C1 segment of cervical spinal cord (tissue), 14 donors: ENCODE data around the gene SCO1.
"Not testable (repeated sequence)": the region's sequence is repeated elsewhere in the genome, so short reads cannot be mapped to it uniquely, and the experiment has no call there.

Experiments
- DNase-seq, 14 donors: peaks; one replicate each; lab custom pipeline; 2025; lab: John Stamatoyannopoulos, UW

The SCO1 gene

DNA sequence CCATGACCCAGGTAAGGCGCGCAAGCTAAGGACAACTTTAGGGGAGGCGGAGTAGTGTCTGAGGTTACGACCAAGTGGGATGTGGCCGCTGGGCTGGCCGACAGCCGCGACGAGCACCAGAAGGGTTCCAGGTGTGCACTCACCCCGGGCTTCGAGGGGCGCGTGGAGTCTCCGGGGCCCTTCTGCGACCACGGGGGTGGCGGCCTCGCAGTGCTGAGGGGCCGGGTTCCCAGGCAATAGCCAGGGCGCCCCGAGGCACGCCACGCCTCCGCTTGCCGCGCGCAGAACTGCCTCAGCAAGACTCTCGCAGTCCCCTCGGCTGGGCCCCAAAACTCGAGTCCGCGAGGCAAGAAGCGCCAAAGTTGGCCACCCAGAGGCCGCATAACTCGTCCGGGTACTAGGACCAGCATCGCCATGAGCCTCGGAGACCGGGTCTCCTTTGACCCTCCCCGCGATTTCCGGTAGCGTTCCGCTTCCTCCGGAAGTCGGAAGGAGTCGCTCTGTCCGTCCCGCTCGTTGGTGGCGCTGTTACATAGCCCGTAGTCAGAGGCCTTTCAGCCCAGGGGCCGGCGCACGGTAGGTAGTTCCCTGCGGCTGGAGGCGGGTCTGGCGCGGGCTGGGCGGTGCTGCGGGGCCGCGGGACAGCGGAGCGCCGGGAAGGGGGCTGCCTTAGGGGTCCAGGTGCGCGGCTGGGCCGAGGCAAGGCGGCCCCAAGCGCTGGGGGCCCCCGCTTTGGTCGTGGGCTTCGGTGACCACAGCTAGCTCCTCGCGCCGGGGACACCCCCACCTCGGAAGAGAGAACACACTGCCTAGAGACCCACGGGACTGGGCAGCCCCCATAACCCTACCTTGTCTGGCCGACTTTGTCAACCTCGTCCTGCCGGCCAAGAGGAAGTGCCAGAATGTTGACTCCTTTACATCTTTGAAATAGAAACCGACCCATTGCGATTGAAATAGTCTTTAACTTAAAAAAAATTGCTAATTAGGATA is at the start of gene SCO1, which contains the start of gene ADPRM:
Gene SCO1 (minus strand): TSS at position 442 of the 990 bp plus-strand sequence. CDS start 26 bp downstream, at position 416.
Gene ADPRM (plus strand): TSS at position 503 of the 990 bp plus-strand sequence. CDS start 7,333 bp downstream, outside the sequence.
- peak; percentile 9 to 94 (median 88) for DNase-seq

DNA sequence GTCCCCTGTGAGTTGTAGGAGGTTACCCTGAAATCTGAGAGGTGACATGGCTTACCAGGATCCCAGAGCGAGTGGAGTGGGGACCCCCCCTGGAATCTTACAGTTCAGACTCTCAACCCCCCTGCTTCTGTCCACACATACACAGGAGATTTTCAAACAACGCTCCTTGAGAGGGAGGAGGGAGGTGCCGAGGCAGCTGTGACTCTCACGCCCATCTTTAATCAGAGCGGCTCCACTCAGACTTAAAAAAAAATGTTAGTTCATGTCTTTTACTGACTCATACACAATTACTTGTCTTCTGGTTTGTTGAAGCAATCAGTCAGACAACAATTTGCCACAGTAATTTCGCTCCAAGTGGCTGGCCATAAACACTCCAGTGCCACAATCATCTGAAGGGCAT is 47.9 kb upstream of the SCO1 start:
- no peak for DNase-seq

DNA sequence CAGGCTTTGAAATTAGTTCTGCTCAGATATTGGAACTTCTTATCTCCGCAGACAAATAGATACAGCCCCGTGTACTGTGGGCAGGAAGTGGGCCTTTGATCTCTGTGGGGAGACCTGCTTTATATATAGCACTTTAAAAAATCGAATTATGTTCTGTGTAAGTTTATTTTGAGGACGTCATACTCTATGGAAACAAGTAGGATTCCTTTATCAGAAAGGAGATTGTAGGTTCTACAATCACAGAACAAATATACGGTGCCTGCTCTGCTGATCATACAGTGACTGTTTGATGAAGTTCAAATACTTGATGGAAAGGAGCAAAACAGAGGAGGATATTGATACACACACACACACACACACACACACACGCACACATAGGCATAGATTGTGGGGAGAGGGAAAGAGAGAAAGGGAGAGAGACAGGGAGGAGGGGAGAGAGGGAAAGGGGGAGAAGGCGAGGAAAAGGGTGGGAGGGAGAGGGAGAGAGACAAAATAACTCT is 47.2 kb upstream of the SCO1 start:
- no peak for DNase-seq

DNA sequence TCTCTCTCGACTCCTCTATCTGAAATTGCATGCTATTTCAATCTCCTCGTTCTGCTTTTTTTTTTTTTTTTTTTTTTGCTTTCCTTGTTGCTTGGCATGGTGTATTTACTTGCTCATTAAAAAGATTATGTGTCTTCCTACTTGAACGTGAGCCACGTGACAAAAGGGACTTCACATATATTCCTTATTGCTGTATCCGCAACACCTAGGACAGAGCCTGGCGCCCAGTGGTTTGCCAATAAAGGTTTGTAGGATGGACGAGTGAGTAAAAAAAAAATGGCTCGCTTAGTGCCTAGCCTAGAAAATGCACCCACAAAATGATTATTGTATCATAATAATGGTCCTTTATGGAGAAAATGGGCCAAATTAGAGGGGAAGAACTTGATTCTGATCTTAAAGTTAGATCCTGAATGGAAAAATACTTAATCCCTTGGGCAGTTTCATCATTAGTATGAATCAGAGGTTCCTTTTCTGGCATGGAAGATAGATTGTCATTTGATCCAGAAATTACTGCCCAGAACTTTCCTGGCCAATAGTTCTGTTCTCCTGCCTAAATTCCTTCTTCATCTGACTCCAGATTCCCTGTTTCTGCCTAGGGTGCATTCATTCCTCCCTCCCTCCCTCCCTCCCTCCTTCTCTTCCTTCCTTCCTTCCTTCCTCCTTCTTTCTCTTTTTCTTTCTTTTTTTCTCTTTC is 46.1 kb upstream of the SCO1 start:
- no peak for DNase-seq

DNA sequence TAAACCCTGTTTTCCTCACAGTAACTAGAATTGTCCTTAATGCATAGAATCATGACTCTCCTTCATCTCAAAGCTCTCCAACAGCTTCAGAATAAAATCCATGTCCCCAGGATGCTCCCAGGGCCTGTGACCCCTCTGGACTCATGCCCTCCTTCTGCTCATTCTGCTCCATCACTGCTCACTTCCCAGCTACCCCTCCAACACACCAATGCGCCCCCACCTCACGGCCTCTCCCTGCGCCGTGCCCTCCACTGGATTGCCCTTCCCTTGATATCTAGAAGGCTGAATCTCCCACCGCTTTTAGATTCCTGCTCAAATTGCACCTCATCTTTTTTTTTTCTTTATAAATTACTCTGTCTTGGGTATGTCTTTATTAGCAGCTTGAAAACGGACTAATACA is 45.1 kb upstream of the SCO1 start:
- DNase-seq, result no peak

DNA sequence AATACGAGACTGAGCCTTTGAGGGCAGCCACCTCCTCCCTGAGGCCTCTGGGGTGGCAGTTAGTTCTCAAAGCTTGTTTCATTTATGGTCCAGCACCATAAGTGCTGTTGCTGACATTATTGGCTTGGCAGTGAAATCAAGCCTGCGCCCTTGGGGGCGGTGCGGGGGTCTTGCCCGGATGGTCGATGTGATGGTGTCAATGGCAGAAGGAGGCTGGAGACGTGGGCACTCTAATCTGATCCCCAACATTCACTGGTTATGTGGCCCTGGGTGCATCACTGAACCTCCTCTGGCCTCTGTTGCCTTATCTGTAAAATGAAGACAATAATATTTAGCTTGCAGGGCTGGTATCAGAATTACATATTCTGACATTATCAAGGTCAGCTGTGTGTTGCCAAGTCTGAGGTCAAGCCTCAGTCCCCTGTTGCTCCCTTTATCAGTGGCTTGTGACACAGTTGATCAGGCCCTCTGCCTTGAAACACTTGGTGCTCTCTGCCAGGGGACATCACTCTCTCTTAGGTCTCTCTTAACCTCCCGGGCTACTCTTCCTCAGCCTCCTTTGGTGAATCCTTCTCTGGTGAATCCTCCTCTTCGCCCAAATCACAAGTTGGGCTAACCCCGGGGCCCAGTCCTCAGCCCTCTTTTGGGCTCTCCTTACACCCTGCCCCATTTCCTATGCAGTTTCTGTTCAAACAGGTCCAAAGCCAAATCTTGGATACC is 44.2 kb upstream of the SCO1 start:
- DNase-seq, result no peak

DNA sequence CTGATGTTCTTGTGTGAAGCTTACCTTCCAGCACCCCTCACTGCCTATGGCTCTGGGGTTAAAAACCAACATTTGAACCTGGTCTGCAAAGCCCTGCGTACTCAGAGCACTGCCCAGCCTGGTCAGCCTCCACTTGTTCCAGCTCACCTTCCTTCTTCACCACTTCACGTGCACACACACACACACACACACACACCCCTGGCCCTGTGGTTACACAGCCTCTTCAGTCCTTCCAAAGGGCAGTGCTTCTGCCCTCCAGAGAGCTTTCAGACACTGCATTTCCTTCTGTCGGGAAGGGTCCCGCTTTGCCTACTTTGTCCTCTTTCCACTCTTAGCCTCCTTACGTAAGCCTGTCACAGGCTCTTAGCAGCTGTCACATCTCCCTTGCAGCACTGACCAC is 42.1 kb upstream of the SCO1 start:
- DNase-seq, result no peak

DNA sequence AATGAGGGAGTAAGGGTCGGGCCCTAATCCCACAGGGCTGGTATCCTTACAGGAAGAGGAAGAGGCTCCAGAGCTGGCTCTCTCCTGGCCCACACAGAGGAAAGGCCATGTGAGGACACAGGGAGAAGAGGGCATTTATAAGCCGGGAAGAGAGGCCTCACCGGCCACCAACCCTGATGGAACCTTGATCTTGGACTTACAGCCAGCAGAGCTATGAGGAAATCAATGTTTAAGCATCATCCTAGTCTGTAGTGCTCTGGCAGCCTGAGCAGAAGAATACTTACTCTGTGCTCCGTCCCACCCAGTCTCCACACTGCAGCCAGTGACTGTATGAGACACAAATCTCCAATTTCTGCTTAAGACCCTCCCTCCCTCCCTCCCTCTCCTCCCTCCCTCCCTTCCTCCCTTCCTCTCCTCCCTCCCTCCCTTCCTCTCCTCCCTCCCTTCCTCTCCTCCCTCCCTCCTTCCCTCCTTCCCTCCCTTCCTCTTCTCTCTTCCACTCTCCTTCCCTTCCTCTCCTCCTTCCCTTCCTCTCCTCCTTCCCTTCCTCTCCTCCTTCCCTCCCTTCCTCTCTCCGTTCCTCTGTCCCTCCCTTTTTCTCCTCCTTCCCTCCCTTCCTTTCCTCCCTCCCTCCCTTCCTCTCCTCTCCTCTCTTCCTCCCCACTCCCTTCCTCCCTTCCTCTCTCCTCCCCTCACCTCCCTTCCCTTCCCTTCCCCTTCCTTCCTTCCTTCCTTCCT is 41.4 kb upstream of the SCO1 start:
- DNase-seq, result no peak

DNA sequence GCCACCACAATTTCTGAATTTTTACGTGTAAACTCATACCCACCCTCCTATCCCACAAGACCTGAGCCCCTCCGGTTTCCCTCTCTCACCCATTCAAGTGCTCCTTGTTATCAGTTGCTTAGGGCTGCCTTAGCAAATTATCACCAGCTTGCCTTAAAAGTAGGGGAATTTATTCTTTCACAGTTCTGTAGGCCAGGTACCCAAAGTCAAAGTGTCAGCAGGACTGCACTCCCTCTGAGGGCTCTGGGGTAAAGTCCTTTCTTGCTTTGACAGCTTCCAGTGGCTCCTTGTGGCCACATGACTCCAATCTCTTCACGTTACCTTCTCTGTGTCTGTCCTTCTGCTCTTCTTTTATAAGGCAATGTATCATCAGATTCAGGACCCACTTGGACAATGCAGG is 40.4 kb upstream of the SCO1 start:
- no peak for DNase-seq

DNA sequence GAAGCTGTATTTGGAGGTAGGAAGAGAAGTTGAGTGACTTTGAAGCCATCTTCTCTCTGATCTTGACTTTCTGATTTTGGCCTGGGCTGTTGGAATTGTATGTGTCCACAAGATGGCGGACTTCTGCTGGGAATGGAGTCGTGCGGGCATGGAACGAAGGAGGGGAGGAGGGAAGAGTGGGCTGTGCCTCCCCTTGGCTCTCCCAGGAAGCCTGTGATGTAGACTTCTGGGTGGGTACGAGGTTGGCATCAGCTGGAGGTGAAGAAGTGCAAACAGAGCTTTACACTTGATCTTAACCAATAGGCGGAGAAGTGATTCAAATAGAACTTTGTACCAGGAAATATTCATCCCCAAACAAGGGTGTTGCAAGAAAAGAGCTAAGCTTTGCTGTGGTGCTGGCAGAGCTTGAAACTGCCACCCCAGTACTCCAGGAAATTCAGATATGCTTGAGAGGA is 39.9 kb upstream of the SCO1 start:
- peak in 10 of 14 donors; percentile 9 to 54 (median 22) for DNase-seq

DNA sequence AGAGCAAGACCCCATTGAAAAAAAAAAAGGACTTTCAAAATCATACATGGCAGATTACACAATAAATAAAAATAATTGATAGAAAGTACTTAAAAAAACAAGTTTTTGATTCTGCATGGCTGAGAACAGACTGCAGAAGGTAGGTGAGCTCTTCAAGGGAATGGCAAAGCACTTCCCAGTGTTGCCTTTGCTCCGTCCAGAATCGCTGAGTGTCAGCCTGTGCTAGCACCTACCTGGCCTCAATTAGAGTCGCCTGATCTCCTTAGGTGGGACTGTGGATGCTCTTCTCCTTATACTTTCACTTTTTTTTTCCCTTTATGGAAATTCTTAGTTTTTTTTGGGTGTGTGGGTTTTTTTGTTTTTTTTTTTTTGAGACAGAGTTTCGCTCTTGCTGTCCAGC is 38.5 kb upstream of the SCO1 start:
- DNase-seq, result no peak

DNA sequence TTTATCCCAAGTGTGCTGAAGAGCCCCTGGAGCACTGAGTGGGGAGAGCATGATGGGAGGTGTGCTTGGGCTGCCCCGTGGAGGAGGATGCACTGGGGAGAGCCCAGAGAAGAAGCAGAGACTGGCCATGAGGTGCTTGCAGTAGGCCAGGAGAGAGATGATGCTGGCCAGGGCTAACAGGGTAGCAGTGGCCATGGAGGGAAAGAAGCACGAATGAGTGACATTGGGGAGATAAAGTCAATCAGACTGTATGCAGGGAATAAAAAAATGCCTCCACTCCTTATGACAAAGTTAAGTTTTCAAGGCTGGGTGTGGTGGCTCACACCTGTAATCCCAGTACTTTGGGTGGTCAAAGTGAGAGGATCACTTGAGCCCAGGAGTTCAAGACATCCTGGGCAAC is 37.9 kb upstream of the SCO1 start:
- DNase-seq, result no peak

DNA sequence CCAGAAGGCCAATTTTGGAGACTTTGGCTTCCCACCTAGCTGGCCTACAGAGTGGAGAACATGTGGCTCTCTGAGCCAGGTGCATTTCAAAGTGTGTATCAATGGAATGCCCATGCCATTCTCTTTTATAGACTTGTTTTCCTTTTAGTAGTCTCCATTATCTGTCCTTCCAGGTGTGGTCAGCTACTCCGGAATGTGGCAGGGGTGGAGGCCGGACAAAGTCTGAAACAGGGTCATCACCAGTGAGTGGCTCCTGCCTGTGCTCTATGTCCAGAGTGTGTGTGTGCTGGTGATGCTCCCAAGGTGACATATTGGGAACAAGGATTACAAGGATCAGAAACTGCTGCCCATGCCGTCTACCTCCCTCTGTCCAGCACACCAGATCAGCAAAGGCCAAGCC is 36.3 kb upstream of the SCO1 start:
- DNase-seq, result no peak

DNA sequence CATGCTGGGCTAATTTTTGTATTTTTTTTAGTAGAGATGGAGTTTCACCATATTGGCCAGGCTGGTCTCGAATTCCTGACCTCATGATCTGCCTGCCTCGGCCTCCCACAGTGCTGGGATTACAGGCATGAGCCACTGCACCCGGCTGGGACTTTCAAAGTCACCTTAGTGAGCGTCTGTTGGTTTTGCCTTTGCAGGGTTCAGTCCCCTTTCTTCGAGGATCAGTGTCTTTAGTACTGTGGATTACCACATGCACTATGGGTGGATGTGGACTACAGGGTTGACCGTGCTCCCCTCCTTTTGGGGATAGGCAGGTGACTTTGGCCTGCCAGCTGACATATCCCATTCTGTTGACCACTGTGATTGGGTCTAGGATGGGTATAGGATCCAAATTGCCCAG is 34.8 kb upstream of the SCO1 start:
- not testable (repeated sequence) for DNase-seq

DNA sequence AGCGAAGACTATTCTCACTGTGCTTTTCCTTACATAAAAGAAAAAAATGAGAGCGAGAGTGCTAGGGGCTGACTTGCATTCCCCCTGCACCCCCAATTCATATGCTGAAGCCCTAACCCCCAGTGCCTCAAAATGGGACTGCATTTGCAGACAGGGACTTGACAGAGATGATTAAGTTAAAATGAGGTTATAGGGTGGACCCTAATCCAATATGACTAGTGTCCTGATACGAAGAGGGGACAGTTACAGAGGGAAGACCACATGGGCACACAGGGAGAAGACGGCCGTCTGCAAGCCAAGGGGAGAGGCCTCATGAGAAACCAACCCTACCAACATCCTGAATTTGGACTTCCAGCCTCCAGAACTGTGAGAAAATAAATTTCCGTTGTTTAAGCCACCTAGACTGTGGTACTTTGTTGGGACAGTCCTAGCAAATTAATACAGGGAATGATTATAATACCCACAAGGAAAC is 34.1 kb upstream of the SCO1 start:
- no peak for DNase-seq

DNA sequence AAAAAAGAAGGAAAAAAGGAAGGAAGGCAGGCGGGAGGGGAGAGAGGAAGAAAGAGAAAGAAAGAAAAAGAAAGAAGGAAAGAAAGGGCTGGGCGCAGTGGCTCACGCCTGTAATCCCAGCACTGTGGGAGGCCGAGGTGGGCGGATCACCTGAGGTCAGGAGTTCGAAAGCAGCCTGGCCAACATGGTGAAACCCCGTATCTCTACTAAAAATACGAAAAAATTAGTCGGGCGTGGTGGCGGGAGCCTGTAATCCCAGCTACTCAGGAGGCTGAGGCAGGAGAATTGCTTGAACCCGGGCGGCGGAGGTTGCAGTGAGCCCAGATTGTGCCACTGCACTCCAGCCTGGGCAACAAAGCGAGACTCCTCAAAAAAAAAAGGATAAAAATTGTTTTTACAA is 32.9 kb upstream of the SCO1 start:
- DNase-seq, result not testable (repeated sequence)

DNA sequence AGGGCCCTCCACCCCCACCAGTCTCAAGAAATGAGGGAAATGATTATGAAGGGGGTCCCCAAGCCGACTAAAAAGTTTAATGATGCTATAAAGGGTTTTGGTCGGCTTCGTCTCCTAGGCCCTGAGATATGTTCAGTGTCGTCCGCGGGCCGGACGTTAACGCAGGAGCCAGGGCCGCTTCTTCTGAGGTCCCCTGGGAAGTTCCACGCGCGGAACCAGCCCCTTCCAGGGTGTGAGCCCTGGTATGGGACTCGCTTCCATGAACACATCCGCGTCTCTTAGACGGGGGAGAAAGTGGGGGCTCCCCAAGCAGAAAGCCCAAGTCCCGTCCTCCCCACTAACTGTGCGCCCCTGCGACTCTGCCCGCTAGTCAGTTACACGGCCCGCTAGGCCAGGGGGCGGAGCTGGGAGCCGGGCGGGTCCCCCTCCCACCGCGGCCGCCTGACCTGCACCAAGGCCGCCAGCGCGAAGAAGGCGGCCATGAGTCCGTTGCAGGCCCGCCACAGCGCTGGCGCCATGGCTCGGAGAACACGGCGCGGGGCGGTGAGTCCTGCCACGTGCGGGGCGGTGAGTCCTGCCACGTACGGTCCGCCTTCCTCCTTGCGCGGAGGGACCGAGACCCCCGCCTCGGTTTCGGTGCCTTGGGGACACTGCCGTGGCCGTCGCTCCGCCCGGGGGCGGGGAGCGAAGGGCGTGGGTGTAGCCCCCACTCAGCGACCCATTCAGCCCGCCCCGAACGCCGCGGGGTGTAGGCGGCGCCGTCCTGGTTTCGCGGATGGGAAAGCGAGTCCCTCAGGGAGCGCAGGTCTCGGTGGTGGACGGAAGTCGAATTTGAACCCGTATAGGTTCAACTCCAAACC is 32.2 kb upstream of the SCO1 start, which contains the start of gene TMEM220:
Gene TMEM220 (minus strand): TSS at position 690 of the 860 bp plus-strand sequence. CDS start 172 bp downstream, at position 518.
- peak in 11 of 14 donors; percentile 10 to 80 (median 63) for DNase-seq

DNA sequence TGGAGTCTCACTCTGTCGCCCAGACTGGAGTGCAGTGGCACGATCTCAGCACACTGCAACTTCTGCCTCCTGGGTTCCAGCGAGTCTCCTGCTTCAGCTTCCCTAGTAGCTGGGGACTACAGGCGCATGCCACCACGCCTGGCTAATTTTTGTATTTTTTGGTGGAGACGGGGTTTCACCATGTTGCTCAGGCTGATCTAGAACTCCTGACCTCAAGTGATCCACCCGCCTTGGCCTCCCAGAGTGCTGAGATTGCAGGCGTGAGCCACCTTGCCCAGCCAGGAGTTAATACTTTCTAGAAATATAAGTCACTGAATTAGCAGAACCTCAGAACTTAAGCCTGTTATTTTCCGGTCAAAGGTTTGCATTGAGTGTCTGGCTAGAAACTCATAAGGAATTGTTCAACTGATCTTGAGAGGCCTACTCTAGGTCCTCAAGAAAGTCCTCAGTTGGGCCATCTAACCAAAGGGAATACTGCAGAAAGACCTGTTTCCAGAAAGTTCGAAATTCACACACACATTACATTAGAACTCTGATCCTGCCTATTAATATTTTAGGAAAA is 31.1 kb upstream of the SCO1 start:
- no peak for DNase-seq

DNA sequence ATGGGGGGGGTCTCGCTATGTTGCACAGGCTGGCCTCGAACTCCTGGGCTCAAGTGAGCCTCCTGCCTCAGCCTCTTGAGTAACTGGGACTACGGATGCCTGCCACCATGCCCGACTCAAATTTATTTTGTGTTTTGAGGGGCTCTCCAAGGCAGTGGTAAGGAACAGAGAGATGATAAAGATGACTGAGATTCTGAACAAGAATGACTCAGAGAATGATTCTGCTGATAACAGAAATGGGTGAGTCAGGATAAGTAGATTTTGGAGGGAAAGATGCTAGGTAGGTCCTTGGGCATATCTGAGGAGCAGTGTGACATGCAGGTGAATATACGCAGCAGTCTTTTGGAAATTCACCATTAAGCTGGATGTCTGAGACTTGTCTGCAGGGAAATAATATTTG is 29.9 kb upstream of the SCO1 start:
- DNase-seq, result no peak
